Measurements from ENCODE around the gene RAD51B.

Gene RAD51B

GRCh38 chr14:68147303-68147702, 327.7 kb downstream of the RAD51B start:
- Histone ChIP-seq H3K4me3 (replicated peaks; ENCODE audit: low read depth, low read length) (no peak overlapping the region), H3K36me3 (ENCODE audit: control insufficient read depth, insufficient read depth, low read length) (no peaks in the 10 kb centered on the region), H3K27me3 (replicated peaks; ENCODE audit: control insufficient read depth, insufficient read depth, low read length) (no peaks in the 10 kb centered on the region)
- DNase-seq (ENCODE audit: extremely low read depth, insufficient read length): no peak
- no peak for TF ChIP-seq CTCF (IDR thresholded peaks at IDR 0.05; ENCODE audit: insufficient read depth, low read length, poor library complexity, severe bottlenecking)

- DNase-seq (ENCODE audit: extremely low read depth, insufficient read length): no peak
- no peaks in the 10 kb centered on the region for H3K27me3 ChIP-seq (replicated peaks; ENCODE audit: control insufficient read depth, insufficient read depth, low read length)
- H3K4me3 ChIP-seq (replicated peaks; ENCODE audit: low read depth, low read length): no peak overlapping the region
- no peak for TF ChIP-seq CTCF (IDR thresholded peaks at IDR 0.05; ENCODE audit: insufficient read depth, low read length, poor library complexity, severe bottlenecking)
- no peaks in the 10 kb centered on the region for H3K36me3 ChIP-seq (ENCODE audit: control insufficient read depth, insufficient read depth, low read length)
Observed at GRCh38 chr14:68148276-68148675, 328.7 kb downstream of the RAD51B start.

GRCh38 chr14:68148763-68149162, 329.2 kb downstream of the RAD51B start:
- no peak overlapping the region for H3K4me3 ChIP-seq (replicated peaks; ENCODE audit: low read depth, low read length)
- DNase-seq (ENCODE audit: extremely low read depth, insufficient read length): no peak
- TF ChIP-seq CTCF (IDR thresholded peaks at IDR 0.05; ENCODE audit: insufficient read depth, low read length, poor library complexity, severe bottlenecking): no peak
- H3K36me3 ChIP-seq (ENCODE audit: control insufficient read depth, insufficient read depth, low read length): no peaks in the 10 kb centered on the region
- no peaks in the 10 kb centered on the region for H3K27me3 ChIP-seq (replicated peaks; ENCODE audit: control insufficient read depth, insufficient read depth, low read length)

- DNase-seq (ENCODE audit: extremely low read depth, insufficient read length): no peak
- H3K4me3 ChIP-seq (replicated peaks; ENCODE audit: low read depth, low read length): no peak overlapping the region
Observed at GRCh38 chr14:68153275-68153674, 333.7 kb downstream of the RAD51B start.

GRCh38 chr14:68154275-68154674, 334.7 kb downstream of the RAD51B start:
- Histone ChIP-seq H3K36me3 (ENCODE audit: control insufficient read depth, insufficient read depth, low read length) (no peaks in the 10 kb centered on the region), H3K27me3 (replicated peaks; ENCODE audit: control insufficient read depth, insufficient read depth, low read length) (no peaks in the 10 kb centered on the region), H3K4me3 (replicated peaks; ENCODE audit: low read depth, low read length) (no peak overlapping the region)
- TF ChIP-seq CTCF (IDR thresholded peaks at IDR 0.05; ENCODE audit: insufficient read depth, low read length, poor library complexity, severe bottlenecking): no peak
- DNase-seq (ENCODE audit: extremely low read depth, insufficient read length): no peak

More at GRCh38 chr14:68153275-68153674, 333.7 kb downstream of the RAD51B start:
- H3K27me3 ChIP-seq (replicated peaks; ENCODE audit: control insufficient read depth, insufficient read depth, low read length): no peaks in the 10 kb centered on the region
- TF ChIP-seq CTCF (IDR thresholded peaks at IDR 0.05; ENCODE audit: insufficient read depth, low read length, poor library complexity, severe bottlenecking): no peak
- no peaks in the 10 kb centered on the region for H3K36me3 ChIP-seq (ENCODE audit: control insufficient read depth, insufficient read depth, low read length)

- Histone ChIP-seq H3K27me3 (replicated peaks; ENCODE audit: control insufficient read depth, insufficient read depth, low read length) (no peaks in the 10 kb centered on the region), H3K4me3 (replicated peaks; ENCODE audit: low read depth, low read length) (no peak overlapping the region), H3K36me3 (ENCODE audit: control insufficient read depth, insufficient read depth, low read length) (no peaks in the 10 kb centered on the region)
- DNase-seq (ENCODE audit: extremely low read depth, insufficient read length): no peak
- TF ChIP-seq CTCF (IDR thresholded peaks at IDR 0.05; ENCODE audit: insufficient read depth, low read length, poor library complexity, severe bottlenecking): no peak
Observed at GRCh38 chr14:68157971-68158371, 338.4 kb downstream of the RAD51B start.
